C4-2B (cell line): ENCODE measurements around the gene RANGAP1.

ENCODE experiments used
- H3K27ac ChIP-seq: fragments of 450-650 bp; 2 replicates; pipeline ENCODE4 v1.5.1; 2017
- CTCF ChIP-seq: fragments of 450-650 bp; conservative IDR thresholded peaks from 2 replicates; pipeline ENCODE4 v1.5.1; 2017; ENCODE audit warnings: mild to moderate bottlenecking
- ZFX ChIP-seq: fragments of 450-650 bp; IDR thresholded peaks from 2 replicates; pipeline ENCODE4 v1.6.1; 2017

RANGAP1 gene

GRCh38 chr22:41206719-41207118 is 79.3 kb downstream of the RANGAP1 start:
- H3K27ac ChIP-seq: no peak overlapping the region
- TF ChIP-seq CTCF (no peak), ZFX (no peak)

- TF ChIP-seq CTCF: no peak
- peak; percentile 62; the same call in 1 of the 2 replicates for TF ChIP-seq ZFX
- peak within 1 kb of the TSS; percentile 84 for H3K27ac ChIP-seq
Observed at GRCh38 chr22:41204992-41205900, 80.7 kb downstream of the RANGAP1 start, which contains the start of gene L3MBTL2. Gene L3MBTL2, plus strand, starts transcription at chr22:41205312. Its CDS starts 51 bp downstream, at chr22:41205363.

GRCh38 chr22:41204066-41204465 is 81.9 kb downstream of the RANGAP1 start:
- H3K27ac ChIP-seq: no peak overlapping the region
- TF ChIP-seq ZFX (no peak), CTCF (no peak)

- TF ChIP-seq CTCF: no peak
- TF ChIP-seq ZFX: no peak
- no peak overlapping the region for H3K27ac ChIP-seq
Observed at GRCh38 chr22:41203118-41203517, 82.9 kb downstream of the RANGAP1 start.

GRCh38 chr22:41201141-41201540 is 84.8 kb downstream of the RANGAP1 start:
- H3K27ac ChIP-seq: peak overlapping the region; percentile 62
- no peak for TF ChIP-seq ZFX
- TF ChIP-seq CTCF: no peak

- H3K27ac ChIP-seq: peak overlapping the region; percentile 78
Observed at GRCh38 chr22:41198027-41198580, 87.9 kb downstream of the RANGAP1 start.

More at GRCh38 chr22:41198027-41198580, 87.9 kb downstream of the RANGAP1 start:
- TF ChIP-seq ZFX: no peak
- TF ChIP-seq CTCF: no peak; the same call in 1 of the 2 replicates
